Measurements from ENCODE around the gene FCRL5.

Gene FCRL5

DNA sequence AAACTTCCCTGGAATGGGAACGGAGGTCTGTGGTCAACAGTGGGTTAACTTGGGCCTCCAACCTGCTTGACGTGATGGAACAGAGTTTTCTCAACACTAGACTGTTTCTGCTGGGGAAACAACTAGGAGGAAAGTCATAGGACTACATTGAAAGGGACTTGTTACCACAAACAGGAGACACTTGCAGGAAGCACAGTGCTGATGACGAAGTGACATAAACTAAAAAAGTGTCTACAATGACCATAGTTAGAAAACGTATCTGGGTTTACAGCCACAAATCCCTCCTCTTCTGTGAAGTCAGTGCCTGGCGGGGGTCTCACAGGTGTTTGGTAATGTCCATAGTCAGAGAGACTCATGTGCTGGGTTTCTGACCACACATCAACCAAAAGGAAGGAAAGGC lies 86.3 kb downstream of the FCRL5 start:
- Histone ChIP-seq H2AFZ (ENCODE audit: low read depth, low read length) (no peak overlapping the region), H3K9me3 (ENCODE audit: control insufficient read depth, low read length) (no peaks in the 10 kb centered on the region), H3K4me1 (ENCODE audit: control insufficient read depth, insufficient read depth, low read depth, low read length) (peaks cover 2% of the 10 kb centered on the region), H3K36me3 (ENCODE audit: control insufficient read depth in 1 of 2, insufficient read depth in 2 of 2, low read depth in 1 of 2, low read length in 2 of 2) (no peaks in the 10 kb centered on the region), H3K4me3 (ENCODE audit: insufficient read depth in 1 of 2, low read depth in 1 of 2, low read length in 2 of 2) (no peak overlapping the region), H2BK15ac (ENCODE audit: low read depth, poor library complexity, severe bottlenecking) (no peak overlapping the region), H4K8ac (ENCODE audit: low read length) (no peak overlapping the region), H2BK12ac (ENCODE audit: low read length in 2 of 2) (no peak overlapping the region), H2BK5ac (ENCODE audit: low read depth, low read length, poor library complexity, severe bottlenecking) (no peak overlapping the region), H3K23ac (ENCODE audit: low read length in 2 of 2) (no peak overlapping the region), H4K91ac (ENCODE audit: low read length) (no peak overlapping the region), H3K27me3 (ENCODE audit: control insufficient read depth in 1 of 2, insufficient read depth in 1 of 2, low read length in 2 of 2) (peaks cover 0 to 4% of the 10 kb centered on the region in 2 experiments), H3K4me2 (ENCODE audit: low read length, poor library complexity, severe bottlenecking) (no peak overlapping the region), H3K14ac (ENCODE audit: low read length in 2 of 2) (no peak overlapping the region), H3K27ac (ENCODE audit: low read length, poor library complexity, severe bottlenecking) (no peak overlapping the region), H2BK120ac (ENCODE audit: low read depth, low read length) (no peak overlapping the region), H3K4ac (ENCODE audit: low read depth in 1 of 2, low read length in 2 of 2) (no peak overlapping the region), H3K79me1 (replicated peaks; ENCODE audit: low read length, poor library complexity, severe bottlenecking) (no peaks in the 10 kb centered on the region), H3K9ac (ENCODE audit: low read length) (no peak overlapping the region), H3K18ac (ENCODE audit: low read depth in 1 of 2, low read length in 2 of 2) (no peak overlapping the region), H2AK5ac (ENCODE audit: low read length, severe bottlenecking) (no peak overlapping the region)
- no peak for DNase-seq
- WGBS: 83% methylated on average over 5 of the region's 5 CpGs

All from mesenchymal stem cell (in vitro differentiated cells and primary cell).